Activated naive CD8-positive, alpha-beta T cell (primary cell): ENCODE data around the gene DNAJC8.
A peak's percentile ranks its signal among the peaks of the same experiment; 100 is the strongest.

Experiments
- H3K27ac Mint-ChIP-seq: one replicate; pipeline ENCODE4 v1.8.0; 2021; ENCODE audit warnings: mixed read lengths
- H3K27me3 Mint-ChIP-seq: one replicate; pipeline ENCODE4 v1.8.0; 2021; ENCODE audit warnings: mixed read lengths
- H3K36me3 Mint-ChIP-seq: one replicate; pipeline ENCODE4 v1.8.0; 2021; ENCODE audit warnings: mixed read lengths
- H3K4me1 Mint-ChIP-seq: one replicate; pipeline ENCODE4 v1.8.0; 2021; ENCODE audit warnings: low read depth, mixed read lengths
- H3K4me3 Mint-ChIP-seq: one replicate; pipeline ENCODE4 v1.8.0; 2021; ENCODE audit warnings: mild to moderate bottlenecking, mixed read lengths
- H3K9me3 Mint-ChIP-seq: one replicate; pipeline ENCODE4 v1.8.0; 2021; ENCODE audit warnings: low read depth, mixed read lengths

DNAJC8 gene

DNA sequence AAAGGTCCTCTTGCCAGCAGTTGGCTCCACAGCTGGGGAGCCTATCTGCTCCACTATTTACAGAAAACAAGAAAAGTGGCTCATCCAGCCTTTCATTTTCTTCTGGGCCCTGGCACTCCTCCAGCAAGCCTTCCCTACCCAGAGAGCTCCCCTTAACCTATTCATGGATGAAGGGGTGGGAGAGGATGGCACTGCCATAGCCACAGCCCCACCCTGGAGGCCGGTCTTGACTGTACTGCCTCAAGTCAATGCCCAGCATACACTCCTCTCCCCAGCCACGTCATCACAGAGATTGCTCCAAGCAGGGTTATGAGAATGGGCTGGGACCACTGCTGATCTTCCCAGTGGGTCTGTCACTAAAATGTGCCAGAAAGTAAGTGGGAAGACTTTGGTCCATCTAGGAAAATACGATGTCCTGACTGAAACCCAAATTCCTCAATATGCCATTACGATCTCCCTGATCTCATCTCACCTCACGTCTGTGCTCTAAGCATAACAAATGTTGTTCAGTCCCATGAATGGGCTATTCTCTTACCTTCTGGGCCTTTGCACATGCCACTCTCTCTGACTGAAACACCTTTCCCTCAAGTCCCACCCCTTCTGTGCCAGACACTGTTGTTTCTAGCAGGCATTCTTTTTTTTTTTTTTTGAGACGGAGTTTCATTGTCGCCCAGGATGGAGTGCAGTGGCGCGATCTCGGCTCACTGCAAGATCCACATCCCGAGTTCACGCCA, 35.0 kb downstream of the DNAJC8 start:
- Mint-ChIP-seq H3K4me1 (peaks cover 35% of the 10 kb centered on the region), H3K27ac (no peak overlapping the region), H3K9me3 (peaks cover 5% of the 10 kb centered on the region), H3K27me3 (no peaks in the 10 kb centered on the region), H3K4me3 (peak overlapping the region; percentile 23), H3K36me3 (peaks cover 36% of the 10 kb centered on the region)

- peaks cover 36% of the 10 kb centered on the region for H3K36me3 Mint-ChIP-seq
- H3K4me1 Mint-ChIP-seq = peaks cover 35% of the 10 kb centered on the region
- H3K9me3 Mint-ChIP-seq = peaks cover 5% of the 10 kb centered on the region
- no peak overlapping the region for H3K4me3 Mint-ChIP-seq
- H3K27me3 Mint-ChIP-seq = no peaks in the 10 kb centered on the region
- no peak overlapping the region for H3K27ac Mint-ChIP-seq
Measured at GRCh38 chr1:28196330-28196729, 36.5 kb downstream of the DNAJC8 start.

- peaks cover 5% of the 10 kb centered on the region for H3K9me3 Mint-ChIP-seq
- no peaks in the 10 kb centered on the region for H3K27me3 Mint-ChIP-seq
- H3K36me3 Mint-ChIP-seq = peaks cover 31% of the 10 kb centered on the region
- peaks cover 30% of the 10 kb centered on the region for H3K4me1 Mint-ChIP-seq
- no peak overlapping the region for H3K4me3 Mint-ChIP-seq
- H3K27ac Mint-ChIP-seq = no peak overlapping the region
Measured at GRCh38 chr1:28195780-28196179, 37.0 kb downstream of the DNAJC8 start.

GRCh38 chr1:28194326-28195035, 38.3 kb downstream of the DNAJC8 start:
- Mint-ChIP-seq H3K36me3 (peaks cover 20% of the 10 kb centered on the region), H3K9me3 (peaks cover 4% of the 10 kb centered on the region), H3K27ac (no peak overlapping the region), H3K4me3 (no peak overlapping the region), H3K27me3 (no peaks in the 10 kb centered on the region), H3K4me1 (peaks cover 18% of the 10 kb centered on the region)

- Mint-ChIP-seq H3K27me3 (no peaks in the 10 kb centered on the region), H3K4me3 (no peak overlapping the region), H3K27ac (no peak overlapping the region)
Measured at GRCh38 chr1:28193701-28194161, 39.1 kb downstream of the DNAJC8 start.

GRCh38 chr1:28190996-28191645, 41.7 kb downstream of the DNAJC8 start:
- Mint-ChIP-seq H3K27ac (no peak overlapping the region), H3K36me3 (peaks cover 10% of the 10 kb centered on the region), H3K4me3 (no peak overlapping the region), H3K27me3 (no peaks in the 10 kb centered on the region), H3K9me3 (no peaks in the 10 kb centered on the region), H3K4me1 (no peaks in the 10 kb centered on the region)

More at GRCh38 chr1:28193701-28194161, 39.1 kb downstream of the DNAJC8 start:
- Mint-ChIP-seq H3K4me1 (peaks cover 10% of the 10 kb centered on the region), H3K9me3 (no peaks in the 10 kb centered on the region), H3K36me3 (peaks cover 12% of the 10 kb centered on the region)

DNA sequence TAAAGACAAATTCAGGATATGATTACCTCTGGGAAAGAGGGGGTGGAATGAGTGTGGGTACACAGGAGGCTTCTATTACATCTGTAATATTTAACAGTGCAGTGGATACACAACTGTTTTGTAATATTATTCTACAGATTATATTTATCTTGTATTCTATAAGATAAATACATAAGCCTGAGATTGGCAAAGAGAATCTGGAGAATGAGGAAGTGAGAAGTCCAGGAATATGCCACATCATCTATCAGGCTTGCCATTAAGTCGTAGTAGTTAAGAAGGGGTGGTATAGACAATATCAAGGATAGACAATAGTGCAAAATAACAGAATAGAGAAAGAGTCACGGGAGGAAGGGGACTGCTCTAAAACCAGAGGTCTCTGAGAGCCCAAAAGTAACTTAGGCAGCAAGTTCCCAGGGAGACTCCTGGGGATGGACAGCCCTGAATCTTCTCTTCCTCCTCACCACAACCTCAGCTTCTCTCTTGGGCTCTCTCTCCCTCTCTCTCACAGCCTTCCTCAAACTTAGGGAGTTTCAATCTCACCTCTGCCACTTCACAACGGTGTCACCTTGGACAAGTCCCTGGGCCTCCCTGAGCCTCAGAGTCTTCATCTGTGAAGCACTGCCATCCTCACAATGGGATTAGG, 42.4 kb downstream of the DNAJC8 start:
- H3K27ac Mint-ChIP-seq = no peak overlapping the region

GRCh38 chr1:28185071-28185470, 47.8 kb downstream of the DNAJC8 start:
- H3K4me1 Mint-ChIP-seq = peaks cover 9% of the 10 kb centered on the region
- H3K4me3 Mint-ChIP-seq = no peak overlapping the region
- H3K9me3 Mint-ChIP-seq = no peaks in the 10 kb centered on the region
- peaks cover 2% of the 10 kb centered on the region for H3K27me3 Mint-ChIP-seq
- H3K36me3 Mint-ChIP-seq = peaks cover 7% of the 10 kb centered on the region
- H3K27ac Mint-ChIP-seq = no peak overlapping the region

More for the DNA sequence above, 42.4 kb downstream of the DNAJC8 start:
- Mint-ChIP-seq H3K27me3 (no peaks in the 10 kb centered on the region), H3K9me3 (no peaks in the 10 kb centered on the region), H3K36me3 (peaks cover 10% of the 10 kb centered on the region), H3K4me1 (no peaks in the 10 kb centered on the region), H3K4me3 (no peak overlapping the region)

DNA sequence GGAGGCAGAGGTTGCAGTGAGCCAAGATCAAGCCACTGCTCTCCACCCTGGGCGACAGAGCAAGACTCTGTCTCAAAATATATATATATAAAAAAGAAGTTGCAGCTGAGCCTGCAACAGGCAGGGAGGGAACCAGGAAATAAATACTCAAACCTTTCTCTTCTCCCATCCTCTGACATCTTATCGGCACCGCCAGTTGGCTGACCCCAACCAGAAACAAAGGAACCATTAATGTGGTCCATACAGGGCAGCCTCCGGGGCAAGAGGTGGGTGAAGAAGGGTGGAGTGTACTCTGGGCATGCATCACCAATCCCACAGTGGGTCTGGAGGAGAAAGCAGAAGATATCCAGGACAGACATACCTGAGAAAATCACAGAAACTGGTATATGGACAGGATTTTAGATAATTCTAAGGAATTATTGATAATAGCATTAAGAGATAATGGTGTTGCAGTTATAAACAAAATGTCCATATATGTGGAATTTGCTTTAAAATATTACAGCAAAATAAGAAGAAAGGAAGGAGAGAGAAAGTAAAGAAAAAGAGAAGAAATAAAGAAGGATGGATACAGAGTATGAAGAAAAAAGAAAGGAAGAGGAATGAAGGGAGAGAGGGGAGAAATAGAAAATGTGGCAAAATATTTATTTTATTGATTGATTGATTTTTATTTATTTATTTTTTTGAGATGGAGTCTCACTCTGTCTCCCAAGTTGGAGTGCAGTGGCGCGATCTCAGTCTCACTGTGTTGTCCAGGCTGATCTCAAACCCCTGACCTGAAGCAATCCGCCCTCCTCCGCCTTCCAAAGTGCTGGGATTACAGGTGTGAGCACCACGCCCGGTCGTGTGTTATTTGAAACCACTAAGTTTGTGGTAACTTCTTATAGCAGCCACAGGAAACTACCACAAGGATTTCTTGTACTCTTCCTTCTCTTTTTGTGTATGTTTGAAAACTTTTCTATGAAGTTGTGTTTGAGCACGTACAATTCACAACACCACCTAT, 52.2 kb downstream of the DNAJC8 start:
- peak overlapping the region; percentile 4 for H3K4me3 Mint-ChIP-seq
- peaks cover 9% of the 10 kb centered on the region for H3K4me1 Mint-ChIP-seq
- H3K36me3 Mint-ChIP-seq = peaks cover 3% of the 10 kb centered on the region
- H3K9me3 Mint-ChIP-seq = no peaks in the 10 kb centered on the region
- peaks cover 6% of the 10 kb centered on the region for H3K27me3 Mint-ChIP-seq
- no peak overlapping the region for H3K27ac Mint-ChIP-seq

DNA sequence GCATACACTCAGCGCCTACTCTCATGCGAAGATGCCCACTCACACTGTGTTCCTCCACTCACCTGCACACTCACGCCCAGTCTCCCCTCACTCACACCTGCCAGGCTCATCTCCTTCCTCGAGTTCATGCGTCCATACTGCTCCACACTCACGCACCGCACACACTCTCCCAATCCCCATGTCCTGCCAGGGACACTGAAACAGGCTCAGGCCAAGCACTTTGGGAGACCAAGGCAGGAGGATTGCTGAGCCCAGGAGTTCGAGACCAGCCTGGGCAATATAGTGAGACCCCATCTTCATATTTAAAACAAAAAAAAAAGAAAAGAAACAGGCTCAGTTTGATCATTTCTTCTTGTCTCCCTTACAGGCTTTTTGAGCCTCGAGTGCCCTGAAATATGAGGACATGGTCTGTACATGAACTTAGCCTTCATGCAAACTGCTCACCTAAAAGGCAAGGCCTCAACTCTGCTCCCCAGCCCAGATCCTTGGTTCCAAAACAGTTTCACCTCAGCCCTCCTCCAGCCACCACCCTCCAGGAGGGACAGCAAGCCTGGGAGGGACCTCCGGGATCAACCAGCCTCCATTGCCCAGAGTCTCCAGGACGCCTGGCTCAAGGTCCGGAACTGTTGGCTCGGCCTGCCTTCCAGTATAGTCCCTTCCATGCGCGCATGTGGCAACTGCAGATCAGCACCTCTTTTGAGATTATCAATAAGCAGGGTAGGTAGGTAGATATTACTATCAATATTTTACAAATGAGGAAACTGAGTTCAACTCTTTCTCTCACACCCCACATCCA, 53.9 kb downstream of the DNAJC8 start:
- H3K36me3 Mint-ChIP-seq = no peaks in the 10 kb centered on the region
- H3K27me3 Mint-ChIP-seq = peaks cover 11% of the 10 kb centered on the region
- peaks cover 11% of the 10 kb centered on the region for H3K4me1 Mint-ChIP-seq
- H3K9me3 Mint-ChIP-seq = no peaks in the 10 kb centered on the region
- H3K27ac Mint-ChIP-seq = no peak overlapping the region
- H3K4me3 Mint-ChIP-seq = no peak overlapping the region

- Mint-ChIP-seq H3K4me3 (no peak within 1 kb of the TSS), H3K4me1 (peaks cover 24% of the 10 kb centered on the region), H3K27ac (no peak within 1 kb of the TSS), H3K27me3 (peaks cover 18% of the 10 kb centered on the region), H3K36me3 (no peaks in the 10 kb centered on the region), H3K9me3 (no peaks in the 10 kb centered on the region)
Measured at GRCh38 chr1:28176492-28177470, 56.0 kb downstream of the DNAJC8 start, which contains the start of gene PTAFR. Gene PTAFR (minus strand): TSS chr1:28176690. CDS start chr1:28151021, 25,669 bp downstream.

- Mint-ChIP-seq H3K4me1 (peaks cover 25% of the 10 kb centered on the region), H3K4me3 (no peak overlapping the region), H3K36me3 (no peaks in the 10 kb centered on the region)
Measured at GRCh38 chr1:28175955-28176485, 56.8 kb downstream of the DNAJC8 start.

More at GRCh38 chr1:28175955-28176485, 56.8 kb downstream of the DNAJC8 start:
- Mint-ChIP-seq H3K9me3 (no peaks in the 10 kb centered on the region), H3K27ac (no peak overlapping the region), H3K27me3 (peaks cover 16% of the 10 kb centered on the region)
